ENCODE results near the gene ALG9. TPM values are rescaled to one million over a fixed set of nuclear protein-coding genes. Genes with fewer than 3 reads are reported as not detected.

ALG9 gene
- total RNA-seq, 2 donors from 2014 or later = 25.3 to 26.6 TPM

DNA sequence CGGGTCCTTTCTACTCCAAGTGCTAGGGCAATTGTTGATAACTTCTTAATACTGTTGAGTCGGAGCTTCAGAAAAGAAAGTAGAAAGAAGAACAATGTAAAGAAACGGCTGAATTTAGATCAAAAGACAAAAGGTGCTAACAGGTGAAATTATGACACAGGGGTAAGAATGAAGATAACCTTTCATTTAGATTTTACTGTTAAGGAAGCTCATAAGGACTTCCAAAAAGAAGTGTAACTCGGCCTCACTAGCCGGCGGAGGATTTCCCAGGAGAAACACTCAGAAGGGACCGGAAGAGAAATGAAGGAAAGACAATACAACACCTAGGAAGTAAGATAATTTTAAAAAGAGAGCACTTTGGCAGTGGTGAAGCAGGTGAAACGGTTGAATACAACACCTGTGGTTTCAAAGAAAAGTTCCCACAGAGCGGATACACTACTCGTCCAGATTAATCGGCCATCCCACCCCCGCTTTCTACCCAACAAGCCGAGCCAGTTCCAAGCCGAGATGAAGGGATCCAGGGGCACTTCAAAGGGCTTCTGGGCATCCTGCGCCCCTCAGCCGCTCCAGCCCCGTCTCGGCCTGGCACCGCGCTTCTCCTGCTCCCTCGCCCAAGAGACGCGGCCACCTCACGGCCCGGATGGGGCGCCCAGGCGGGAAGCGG is 105.9 kb downstream of the ALG9 start:
- 2 to 4% methylated on average over 22 to 28 of the region's 28 CpGs for whole genome bisulfite sequencing, 2 experiments (ENCODE audit: insufficient coverage in 1 of 2, insufficient read length in 1 of 2)
- Histone ChIP-seq H3K27me3 (ENCODE audit: control insufficient read depth, insufficient read depth, low read length, poor library complexity, severe bottlenecking) (no peaks in the 10 kb centered on the region), H3K9ac (ENCODE audit: extremely low read depth, low read length, poor library complexity, severe bottlenecking) (peak overlapping the region; percentile 77), H3K36me3 (ENCODE audit: control insufficient read depth, insufficient read depth, low read length) (peaks cover 45% of the 10 kb centered on the region), H3K4me3 (ENCODE audit: low read length) (peak overlapping the region; percentile 95), H3K4me1 (ENCODE audit: control insufficient read depth, insufficient read depth, low read length) (no peaks in the 10 kb centered on the region), H3K9me3 (ENCODE audit: control insufficient read depth, low read length) (no peaks in the 10 kb centered on the region), H3K27ac (ENCODE audit: low read depth, low read length) (no peak overlapping the region)
- H3K36me3 Mint-ChIP-seq (ENCODE audit: low read depth) = peaks cover 38% of the 10 kb centered on the region
- no peak for TF ChIP-seq CTCF (conservative IDR thresholded peaks at IDR 0.05)
- H3K4me1 Mint-ChIP-seq = peaks cover 20% of the 10 kb centered on the region
- peak overlapping the region; percentile 67 for H3K27ac Mint-ChIP-seq
- DNase-seq = no peak
- H3K27me3 Mint-ChIP-seq (ENCODE audit: insufficient read depth) = no peaks in the 10 kb centered on the region
- H3K4me3 Mint-ChIP-seq = peak overlapping the region; percentile 98
- no peaks in the 10 kb centered on the region for H3K9me3 Mint-ChIP-seq

GRCh38 chr11:111764621-111765020 is 106.8 kb downstream of the ALG9 start:
- 81% methylated on average over 1 of the region's 1 CpG; no CpG with 5 or more reads in 1 of the 2 experiments for WGBS, 2 experiments (ENCODE audit: insufficient coverage in 1 of 2, insufficient read length in 1 of 2)
- H3K4me3 Mint-ChIP-seq = peak overlapping the region; percentile 98
- H3K27ac Mint-ChIP-seq = no peak overlapping the region

DNA sequence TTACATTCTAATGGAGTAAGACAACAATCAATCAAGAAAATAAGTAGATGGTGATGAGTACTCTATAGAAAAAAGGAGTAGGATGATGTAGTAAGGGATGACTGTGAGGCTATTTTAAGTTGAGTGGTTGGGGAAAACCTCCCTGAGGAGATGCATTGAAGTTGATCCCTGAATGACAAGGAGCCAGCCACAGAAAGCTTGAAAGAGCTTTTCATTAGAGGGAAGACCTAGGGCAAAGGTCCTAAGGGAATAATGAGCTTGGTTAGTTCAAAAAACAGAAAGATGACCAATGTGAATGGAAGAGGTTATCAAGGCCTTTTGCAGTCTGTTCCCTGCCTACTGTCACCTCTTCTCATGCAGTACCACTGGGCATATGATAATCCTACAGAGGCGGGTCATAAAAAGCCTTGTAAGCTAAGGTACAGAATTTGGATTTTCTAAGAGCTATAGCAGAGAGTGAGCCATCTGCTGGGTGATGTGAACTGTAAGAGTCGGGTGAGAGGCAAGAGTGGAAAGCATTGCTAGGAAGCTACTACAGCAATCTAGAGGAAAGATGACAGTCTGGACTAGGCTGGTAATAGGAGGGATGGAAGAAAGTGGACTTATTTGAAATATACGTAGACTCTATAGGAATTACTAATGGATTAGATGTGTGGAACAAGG is 108.3 kb downstream of the ALG9 start:
- WGBS, 2 experiments (ENCODE audit: insufficient coverage in 1 of 2, insufficient read length in 1 of 2) = 78 to 81% methylated on average over 3 of the region's 3 CpGs
- no peak overlapping the region for H3K9ac ChIP-seq (ENCODE audit: extremely low read depth, low read length, poor library complexity, severe bottlenecking)
- H3K9me3 Mint-ChIP-seq = no peaks in the 10 kb centered on the region
- no peak overlapping the region for H3K27ac ChIP-seq (ENCODE audit: low read depth, low read length)
- DNase-seq = no peak
- H3K27ac Mint-ChIP-seq = no peak overlapping the region
- H3K27me3 Mint-ChIP-seq (ENCODE audit: insufficient read depth) = no peaks in the 10 kb centered on the region
- no peak overlapping the region for H3K4me3 Mint-ChIP-seq
- no peak for TF ChIP-seq CTCF (conservative IDR thresholded peaks at IDR 0.05)
- peaks cover 25% of the 10 kb centered on the region for H3K4me1 Mint-ChIP-seq
- H3K4me1 ChIP-seq (ENCODE audit: control insufficient read depth, insufficient read depth, low read length) = no peaks in the 10 kb centered on the region
- no peak overlapping the region for H3K4me3 ChIP-seq (ENCODE audit: low read length)
- peaks cover 58% of the 10 kb centered on the region for H3K36me3 Mint-ChIP-seq (ENCODE audit: low read depth)
- H3K27me3 ChIP-seq (ENCODE audit: control insufficient read depth, insufficient read depth, low read length, poor library complexity, severe bottlenecking) = no peaks in the 10 kb centered on the region
- peaks cover 67% of the 10 kb centered on the region for H3K36me3 ChIP-seq (ENCODE audit: control insufficient read depth, insufficient read depth, low read length)
- H3K9me3 ChIP-seq (ENCODE audit: control insufficient read depth, low read length) = no peaks in the 10 kb centered on the region

More at GRCh38 chr11:111764621-111765020, 106.8 kb downstream of the ALG9 start:
- no peak for DNase-seq
- Histone ChIP-seq H3K36me3 (ENCODE audit: control insufficient read depth, insufficient read depth, low read length) (peaks cover 53% of the 10 kb centered on the region), H3K4me3 (ENCODE audit: low read length) (peak overlapping the region; percentile 95), H3K27ac (ENCODE audit: low read depth, low read length) (no peak overlapping the region), H3K9me3 (ENCODE audit: control insufficient read depth, low read length) (no peaks in the 10 kb centered on the region), H3K9ac (ENCODE audit: extremely low read depth, low read length, poor library complexity, severe bottlenecking) (peak overlapping the region; percentile 77), H3K27me3 (ENCODE audit: control insufficient read depth, insufficient read depth, low read length, poor library complexity, severe bottlenecking) (no peaks in the 10 kb centered on the region), H3K4me1 (ENCODE audit: control insufficient read depth, insufficient read depth, low read length) (no peaks in the 10 kb centered on the region)
- H3K36me3 Mint-ChIP-seq (ENCODE audit: low read depth) = peaks cover 46% of the 10 kb centered on the region
- peaks cover 21% of the 10 kb centered on the region for H3K4me1 Mint-ChIP-seq
- H3K27me3 Mint-ChIP-seq (ENCODE audit: insufficient read depth) = no peaks in the 10 kb centered on the region
- no peaks in the 10 kb centered on the region for H3K9me3 Mint-ChIP-seq
- TF ChIP-seq CTCF (conservative IDR thresholded peaks at IDR 0.05) = no peak
